Measurements from ENCODE around the gene USP25.

USP25 gene

DNA sequence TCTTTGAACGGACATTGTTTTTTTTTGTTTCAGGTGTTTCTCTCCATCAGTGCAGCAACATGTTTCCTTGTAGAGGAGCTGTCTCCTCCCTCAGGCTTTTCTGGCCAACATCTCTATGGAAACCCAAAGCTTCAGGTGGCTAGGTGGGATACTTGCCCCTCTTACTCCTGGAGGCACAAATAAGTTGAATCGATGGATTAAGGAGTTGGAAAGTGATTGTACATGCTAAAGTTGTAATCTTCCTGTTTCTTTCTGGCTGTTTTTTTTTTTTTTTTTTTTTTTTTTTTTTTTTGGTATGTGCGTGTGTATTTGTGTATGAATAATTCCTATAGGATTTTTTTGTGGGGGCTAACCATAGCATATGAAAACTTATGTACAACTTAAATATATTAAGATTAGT is 10.6 kb downstream of the USP25 start:
- no peak for TF ChIP-seq JUND (IDR thresholded peaks at IDR 0.05; ENCODE audit: low read depth)
- DNase-seq (ENCODE audit: low read depth in 1 of 2, low spot score in 1 of 2) = no peak
- in situ Hi-C loops (cut with HindIII; ENCODE audit: low pct_unique_long_range_greater_than_20kb, low sequenced_read_pairs) = no loop called here

DNA sequence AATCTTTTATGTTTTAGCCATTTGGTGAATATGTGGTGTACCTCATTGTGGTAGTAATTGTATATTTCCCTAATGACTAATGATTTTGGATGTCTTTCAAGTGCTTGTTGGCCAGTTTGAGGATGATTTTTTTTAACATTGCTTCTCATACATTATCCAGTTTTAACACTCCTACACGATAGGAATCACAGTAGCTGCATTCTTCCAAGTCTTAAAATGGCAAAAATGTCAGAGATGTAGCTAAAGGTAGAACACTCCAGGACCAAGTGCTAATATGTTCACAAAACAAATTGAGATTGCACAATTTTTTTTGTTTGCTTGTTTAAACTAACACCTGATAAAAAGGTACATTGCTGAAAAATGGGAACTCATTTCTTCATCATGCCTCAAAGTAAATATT is 11.7 kb downstream of the USP25 start:
- in situ Hi-C loops (cut with HindIII; ENCODE audit: low pct_unique_long_range_greater_than_20kb, low sequenced_read_pairs) = no loop called here

DNA sequence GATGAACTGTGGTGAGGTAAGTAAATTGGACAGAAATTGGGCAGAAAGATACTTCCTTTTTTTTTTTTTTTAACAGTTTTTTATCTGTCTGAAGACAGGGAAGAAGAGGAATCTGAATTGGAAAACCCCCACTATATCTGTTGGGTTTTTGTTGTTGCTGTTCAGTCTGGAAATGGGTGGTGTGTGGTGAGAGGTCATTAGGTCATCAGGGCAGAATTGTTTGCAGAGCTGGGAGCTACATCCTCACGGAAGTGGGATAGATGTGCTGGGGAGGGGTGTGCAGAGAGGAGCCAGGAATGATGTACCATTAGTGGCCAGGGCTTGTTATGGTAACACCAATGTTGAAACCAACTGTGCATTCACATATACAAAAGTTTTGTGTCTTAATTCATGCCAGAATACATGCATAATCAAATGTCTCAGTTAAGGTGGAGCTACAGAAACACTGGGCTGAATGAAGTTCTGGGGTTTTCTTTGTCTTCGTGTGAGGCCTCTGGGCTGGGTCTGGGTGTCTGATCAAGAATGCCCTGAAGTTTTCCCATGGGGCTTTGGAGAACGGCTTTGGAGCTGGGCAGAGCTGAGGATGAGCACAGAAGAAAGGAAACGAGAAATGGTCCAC is 12.4 kb downstream of the USP25 start:
- in situ Hi-C loops (cut with HindIII; ENCODE audit: low pct_unique_long_range_greater_than_20kb, low sequenced_read_pairs) = no loop called here
- DNase-seq (ENCODE audit: low read depth in 1 of 2, low spot score in 1 of 2) = no peak

More for the DNA sequence above, 11.7 kb downstream of the USP25 start:
- TF ChIP-seq JUND (IDR thresholded peaks at IDR 0.05; ENCODE audit: low read depth) = no peak
- DNase-seq (ENCODE audit: low read depth in 1 of 2, low spot score in 1 of 2) = no peak

DNA sequence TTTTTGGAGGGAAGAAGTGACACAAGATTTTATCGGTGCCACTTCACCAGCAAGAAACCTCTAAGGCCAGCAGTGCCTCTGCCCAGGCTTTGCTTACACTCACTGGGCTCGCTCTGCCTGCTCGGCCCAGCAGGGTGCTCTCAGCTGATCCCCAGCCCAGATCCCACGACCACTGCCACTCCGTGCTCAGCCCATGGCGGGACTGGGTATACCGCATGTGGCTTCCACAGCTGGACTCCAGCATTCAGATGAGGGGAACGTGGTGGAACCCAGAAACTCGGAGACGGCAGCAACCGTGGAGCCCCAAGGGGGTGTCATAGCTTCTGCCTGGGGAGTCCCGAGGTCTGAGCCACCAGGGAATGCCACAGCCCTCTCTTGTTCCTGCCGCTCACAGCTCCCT is 12.9 kb downstream of the USP25 start:
- in situ Hi-C loops (cut with HindIII; ENCODE audit: low pct_unique_long_range_greater_than_20kb, low sequenced_read_pairs) = no loop called here
- no peak for DNase-seq (ENCODE audit: low read depth in 1 of 2, low spot score in 1 of 2)
- no peak for TF ChIP-seq JUND (IDR thresholded peaks at IDR 0.05; ENCODE audit: low read depth)

More for the DNA sequence above, 12.4 kb downstream of the USP25 start:
- TF ChIP-seq JUND (IDR thresholded peaks at IDR 0.05; ENCODE audit: low read depth) = no peak

DNA sequence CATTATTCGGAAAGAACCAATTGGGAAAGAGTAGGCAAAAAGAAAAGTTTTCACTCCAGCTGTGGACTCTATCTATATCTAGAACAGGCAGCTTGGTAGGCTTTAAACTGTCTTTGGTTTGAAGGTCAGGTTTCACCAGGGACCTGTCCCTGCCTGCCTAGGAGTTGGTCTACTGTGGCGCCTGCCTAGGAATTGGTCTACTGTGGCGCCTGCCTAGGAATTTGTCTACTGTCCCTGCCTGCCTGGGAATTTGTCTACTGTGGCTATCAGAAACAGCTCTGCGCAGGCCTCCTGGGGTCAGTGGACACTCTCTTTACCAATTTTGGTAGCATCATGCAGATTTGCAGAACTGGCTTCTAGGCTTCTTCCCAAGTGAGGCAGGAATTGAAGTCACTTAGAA is 13.8 kb downstream of the USP25 start:
- no peak for DNase-seq (ENCODE audit: low read depth in 1 of 2, low spot score in 1 of 2)
- in situ Hi-C loops (cut with HindIII; ENCODE audit: low pct_unique_long_range_greater_than_20kb, low sequenced_read_pairs) = no loop called here
- no peak for TF ChIP-seq JUND (IDR thresholded peaks at IDR 0.05; ENCODE audit: low read depth)

DNA sequence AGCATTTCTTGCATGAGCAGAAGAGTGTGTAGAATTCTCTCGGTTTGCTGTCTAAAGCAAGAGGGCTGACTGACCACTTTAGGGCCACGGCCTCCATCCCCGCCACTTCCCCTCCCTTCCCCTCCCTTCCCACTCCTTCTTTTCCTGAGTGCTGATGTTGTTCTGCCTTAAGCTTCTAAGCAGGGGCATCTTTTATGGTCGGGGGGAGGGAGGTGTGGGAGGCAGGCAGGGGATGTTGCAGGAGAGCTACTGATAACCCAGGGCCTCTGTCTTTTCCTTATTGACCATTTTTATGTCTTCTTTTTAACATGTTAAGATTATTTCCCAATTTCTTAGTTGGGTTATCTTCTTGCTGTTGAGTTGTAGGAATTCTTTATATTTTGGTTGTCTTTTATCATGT is 15.1 kb downstream of the USP25 start:
- no peak for TF ChIP-seq JUND (IDR thresholded peaks at IDR 0.05; ENCODE audit: low read depth)
- no peak for DNase-seq (ENCODE audit: low read depth in 1 of 2, low spot score in 1 of 2)
- in situ Hi-C loops (cut with HindIII; ENCODE audit: low pct_unique_long_range_greater_than_20kb, low sequenced_read_pairs) = no loop called here

DNA sequence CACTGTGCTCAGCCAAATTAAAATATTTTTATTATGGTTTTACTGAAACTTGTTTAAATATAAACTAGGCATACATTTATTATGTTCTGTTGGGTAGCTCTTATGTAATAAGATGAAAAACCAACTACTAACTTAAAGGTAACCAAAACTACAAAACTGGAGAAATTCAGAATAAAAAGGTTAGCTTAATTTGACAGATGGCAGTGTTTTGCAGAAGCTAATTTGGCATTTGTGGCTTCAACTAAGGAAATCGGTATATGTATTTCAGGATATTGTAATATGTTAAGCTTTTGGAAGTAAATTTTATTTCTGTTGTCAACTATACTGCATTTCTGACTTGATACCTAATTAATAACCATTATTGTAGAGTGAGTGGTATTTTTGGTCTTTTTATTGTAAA is 18.8 kb downstream of the USP25 start:
- in situ Hi-C loops (cut with HindIII; ENCODE audit: low pct_unique_long_range_greater_than_20kb, low sequenced_read_pairs) = no loop called here
- no peak for DNase-seq (ENCODE audit: low read depth in 1 of 2, low spot score in 1 of 2)
- no peak for TF ChIP-seq JUND (IDR thresholded peaks at IDR 0.05; ENCODE audit: low read depth)

DNA sequence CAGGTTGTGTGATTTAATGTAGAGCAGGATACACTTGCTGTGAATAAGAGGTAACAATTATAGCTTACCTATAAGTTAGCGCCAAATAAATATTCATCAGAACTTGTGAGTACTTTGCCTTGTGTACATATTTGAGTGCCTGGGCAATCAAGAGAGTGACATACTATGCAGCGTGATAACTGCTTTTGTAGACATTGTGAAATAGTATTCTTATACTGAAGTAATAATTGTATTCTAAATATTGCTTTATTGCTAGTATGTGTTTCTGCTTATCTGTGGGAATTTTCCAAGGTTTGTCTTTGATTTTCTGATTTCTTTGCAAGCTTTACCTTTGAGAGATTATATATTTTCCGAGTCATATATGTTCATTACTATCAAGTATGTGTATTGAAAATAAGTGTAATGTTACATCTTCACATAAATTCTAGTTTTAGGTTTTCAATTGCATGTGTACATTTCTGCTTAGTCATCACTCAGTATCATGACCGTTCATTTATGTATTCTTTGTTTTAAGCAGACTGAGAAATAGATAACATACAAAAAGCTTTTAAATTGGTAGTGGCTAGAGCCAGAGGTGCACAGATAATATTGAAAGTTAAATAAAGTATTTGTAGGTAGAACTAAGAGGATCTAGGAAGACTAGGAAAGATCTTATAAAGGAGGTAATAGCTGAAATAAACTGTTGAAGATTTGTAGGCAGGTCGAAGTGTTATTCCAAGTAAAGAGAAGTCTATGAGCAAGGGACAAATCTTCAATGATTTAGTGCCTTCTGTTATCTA is 19.5 kb downstream of the USP25 start:
- TF ChIP-seq JUND (IDR thresholded peaks at IDR 0.05; ENCODE audit: low read depth) = no peak
- no peak for DNase-seq (ENCODE audit: low read depth in 1 of 2, low spot score in 1 of 2)
- in situ Hi-C loops (cut with HindIII; ENCODE audit: low pct_unique_long_range_greater_than_20kb, low sequenced_read_pairs) = no loop called here

DNA sequence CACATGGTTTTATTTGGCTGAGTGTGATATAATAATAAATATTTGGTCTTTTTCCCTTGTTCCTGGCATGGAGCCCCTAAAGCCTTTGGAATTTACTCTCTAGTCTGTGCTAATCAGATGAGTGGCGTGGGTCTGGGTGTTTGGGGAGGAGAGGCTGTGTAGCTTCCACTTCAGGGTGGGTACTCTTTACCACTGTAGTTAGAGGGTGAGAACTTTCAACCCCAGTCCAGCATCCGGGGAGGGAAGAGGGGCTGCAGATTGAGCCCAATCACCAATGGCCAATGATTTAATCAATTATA is 20.0 kb downstream of the USP25 start:
- no peak for TF ChIP-seq JUND (IDR thresholded peaks at IDR 0.05; ENCODE audit: low read depth)
- DNase-seq (ENCODE audit: low read depth in 1 of 2, low spot score in 1 of 2) = no peak
- in situ Hi-C loops (cut with HindIII; ENCODE audit: low pct_unique_long_range_greater_than_20kb, low sequenced_read_pairs) = no loop called here

DNA sequence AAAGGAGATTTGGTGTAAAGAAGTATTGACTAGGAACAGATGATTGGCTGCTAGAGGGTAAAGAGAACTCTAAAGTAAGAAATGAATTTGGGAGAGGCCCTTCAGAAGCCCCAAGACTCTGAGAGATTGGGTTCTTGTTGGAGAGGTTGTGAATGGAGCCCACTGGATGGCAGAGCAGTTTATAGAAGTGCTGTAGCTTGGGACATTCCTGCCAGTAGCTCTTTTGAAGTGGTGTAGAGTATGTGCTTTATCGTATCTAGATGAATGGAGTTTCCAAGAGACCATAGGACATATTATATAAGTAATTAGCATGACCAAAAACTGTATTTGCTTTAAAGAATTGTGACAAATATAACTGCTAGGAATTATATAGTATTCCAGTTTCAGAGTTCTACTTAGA is 21.3 kb downstream of the USP25 start:
- in situ Hi-C loops (cut with HindIII; ENCODE audit: low pct_unique_long_range_greater_than_20kb, low sequenced_read_pairs) = no loop called here
- no peak for DNase-seq (ENCODE audit: low read depth in 1 of 2, low spot score in 1 of 2)
- no peak for TF ChIP-seq JUND (IDR thresholded peaks at IDR 0.05; ENCODE audit: low read depth)

DNA sequence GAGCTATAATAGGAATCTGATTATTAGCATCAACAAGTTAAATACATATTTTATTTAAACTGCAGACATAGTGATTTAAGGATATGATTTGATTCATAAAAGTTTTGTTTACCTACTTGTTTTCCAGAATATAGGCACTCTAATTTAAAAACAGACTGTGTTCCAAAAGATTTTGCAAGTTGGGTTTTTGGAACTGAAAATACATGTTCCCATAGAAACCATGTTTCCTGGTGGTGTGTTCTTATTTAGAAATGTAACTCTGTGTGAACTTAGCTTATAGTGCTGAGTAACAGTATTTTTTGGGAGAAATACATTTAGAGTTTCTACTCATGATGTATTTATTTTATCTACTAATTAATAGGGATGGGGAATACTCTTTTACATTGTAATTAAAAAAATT is 21.8 kb downstream of the USP25 start:
- in situ Hi-C loops (cut with HindIII; ENCODE audit: low pct_unique_long_range_greater_than_20kb, low sequenced_read_pairs) = no loop called here
- no peak for TF ChIP-seq JUND (IDR thresholded peaks at IDR 0.05; ENCODE audit: low read depth)
- DNase-seq (ENCODE audit: low read depth in 1 of 2, low spot score in 1 of 2) = no peak

DNA sequence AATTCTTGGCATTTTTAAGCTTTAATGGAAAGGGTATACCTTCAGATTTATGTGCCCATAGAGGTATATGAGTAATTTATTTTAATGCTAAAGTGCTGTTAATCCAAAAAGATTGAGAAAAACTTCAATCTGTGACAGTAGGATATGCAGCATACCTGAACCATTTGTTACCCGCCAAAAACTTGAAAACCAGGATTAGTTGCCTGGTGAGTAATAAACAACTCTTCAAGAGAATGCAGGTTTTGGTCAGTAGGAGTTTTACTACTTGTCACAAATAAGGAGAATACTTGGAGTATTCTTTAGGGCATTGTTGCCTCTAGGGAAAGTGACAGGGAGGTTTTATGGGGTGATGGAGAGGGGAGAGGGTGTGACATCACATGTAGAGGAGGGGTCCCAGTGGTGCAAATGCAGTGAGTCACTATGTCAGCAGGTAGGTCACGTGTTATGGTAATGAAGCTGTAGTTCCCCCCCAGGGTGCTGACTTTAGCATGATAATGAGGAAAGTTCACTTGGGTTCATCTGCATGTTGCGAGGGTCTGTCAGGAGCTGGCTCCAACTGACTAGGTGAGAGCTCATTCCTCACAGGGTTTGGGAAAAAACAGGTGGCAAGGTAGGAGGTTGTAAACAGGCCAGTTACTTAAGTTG is 23.1 kb downstream of the USP25 start:
- no peak for TF ChIP-seq JUND (IDR thresholded peaks at IDR 0.05; ENCODE audit: low read depth)
- in situ Hi-C loops (cut with HindIII; ENCODE audit: low pct_unique_long_range_greater_than_20kb, low sequenced_read_pairs) = no loop called here
- no peak for DNase-seq (ENCODE audit: low read depth in 1 of 2, low spot score in 1 of 2)

DNA sequence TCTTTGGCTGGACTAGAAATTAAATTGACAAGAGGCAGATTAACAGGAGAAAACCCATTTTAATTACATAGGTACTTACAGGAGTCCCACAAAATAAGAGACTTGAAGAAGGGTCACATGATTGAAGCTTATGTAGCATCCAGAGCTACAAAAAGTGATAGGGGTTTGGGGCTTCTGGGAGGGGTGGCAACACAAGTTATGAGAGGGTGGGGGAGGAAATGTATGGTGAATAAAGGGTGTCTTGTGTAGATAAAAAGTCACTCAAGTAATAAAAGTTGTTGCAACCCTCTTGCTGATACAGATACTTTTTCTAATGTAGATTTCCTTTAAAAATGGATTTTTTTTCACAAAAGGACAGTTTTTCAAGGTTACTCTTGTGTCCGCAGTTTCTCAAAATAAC is 24.0 kb downstream of the USP25 start:
- in situ Hi-C loops (cut with HindIII; ENCODE audit: low pct_unique_long_range_greater_than_20kb, low sequenced_read_pairs) = no loop called here
- no peak for DNase-seq (ENCODE audit: low read depth in 1 of 2, low spot score in 1 of 2)
- TF ChIP-seq JUND (IDR thresholded peaks at IDR 0.05; ENCODE audit: low read depth) = no peak

All from T47D (cell line).